H1 (cell line): Measurements from ENCODE around the gene ADCY2. TPM values are rescaled to one million over a fixed set of nuclear protein-coding genes. Genes with fewer than 3 reads are reported as not detected.

Experiments
- CTCF ChIA-PET: fragments of 300-600 bp; sonication (Branson Sonifier 250); formaldehyde crosslinking; loops from one replicate; lab custom pipeline; 2021; ENCODE audit not compliant: partially characterized antibody; lab: Charles Lee
- POLR2A ChIA-PET: fragments of 300-600 bp; sonication (Branson Sonifier 250); formaldehyde crosslinking; loops from one replicate; lab custom pipeline; 2021; ENCODE audit warnings: inconsistent platforms; ENCODE audit not compliant: partially characterized antibody; lab: Charles Lee
- DNase-seq, 2 experiments: peaks; one replicate each; pipeline versions ENCODE4 v3.0.0 to v3.0.0-alpha.2; 2010 to 2022; ENCODE audit warnings: low spot score in 2 of 2, low read depth in 1 of 2, mixed read lengths in 1 of 2
- FAIRE-seq: peaks from 2 replicates; lab custom pipeline; 2011; peaks lifted over from hg19 to GRCh38; lab: Jason Lieb, UNC
- H2AFZ ChIP-seq: 2 replicates; pipeline ENCODE4 v1.8.1; 2012; ENCODE audit warnings: low read length, inconsistent platforms
- H2AK5ac ChIP-seq: 2 replicates; pipeline ENCODE4 v1.6.1; 2013; ENCODE audit warnings: low read depth, low read length
- H2BK120ac ChIP-seq: replicated peaks from 2 replicates; pipeline ENCODE3; 2013; ENCODE audit warnings: low read depth, low read length, inconsistent platforms
- H2BK12ac ChIP-seq: 2 replicates; pipeline ENCODE4 v1.6.1; 2013; ENCODE audit warnings: low read depth, low read length
- H2BK15ac ChIP-seq: 2 replicates; pipeline ENCODE4 v1.6.1; 2013; ENCODE audit warnings: low read length
- H2BK20ac ChIP-seq: 2 replicates; pipeline ENCODE4 v1.6.1; 2013; ENCODE audit warnings: low read length
- H2BK5ac ChIP-seq: 2 replicates; pipeline ENCODE4 v1.6.1; 2013; ENCODE audit warnings: low read depth, low read length
- H3K14ac ChIP-seq: 2 replicates; pipeline ENCODE4 v1.6.1; 2013; ENCODE audit warnings: inconsistent platforms; ENCODE audit not compliant: insufficient read length
- H3K18ac ChIP-seq: 2 replicates; pipeline ENCODE4 v1.6.1; 2013; ENCODE audit warnings: low read length; ENCODE audit errors: extremely low read depth
- H3K23ac ChIP-seq: 2 replicates; pipeline ENCODE4 v1.6.1; 2013; ENCODE audit warnings: inconsistent platforms; ENCODE audit not compliant: insufficient read length
- H3K23me2 ChIP-seq: 2 replicates; pipeline ENCODE4 v1.6.1; 2013; ENCODE audit warnings: low read depth, low read length
- H3K27ac ChIP-seq: 2 replicates; pipeline ENCODE4 v1.6.1; 2011; ENCODE audit warnings: low read depth, low read length, inconsistent platforms
- H3K27me3 ChIP-seq, 4 experiments: replicated peaks in 1 of 4; 1 replicate in 1 of 4; 2 replicates in 3 of 4; pipeline versions ENCODE4 v1.6.1 to v1.8.1; 2011 to 2013; ENCODE audit warnings: low read length in 3 of 4, mild to moderate bottlenecking in 3 of 4, inconsistent platforms in 2 of 4, mixed read lengths in 2 of 4, moderate library complexity in 1 of 4; ENCODE audit not compliant: control insufficient read depth in 3 of 4, insufficient read depth in 3 of 4; ENCODE audit errors: extremely low read depth in 1 of 4
- H3K36me3 ChIP-seq, 4 experiments: 2 replicates each; pipeline versions ENCODE4 v1.6.1 to v1.8.1; 2011 to 2013; ENCODE audit warnings: mild to moderate bottlenecking in 4 of 4, low read length in 3 of 4, moderate library complexity in 2 of 4, control low read depth in 1 of 4, inconsistent platforms in 1 of 4; ENCODE audit not compliant: insufficient read depth in 4 of 4, control insufficient read depth in 2 of 4
- H3K4ac ChIP-seq: replicated peaks from 2 replicates; pipeline ENCODE3; 2013; ENCODE audit warnings: low read length, low read depth, mixed read lengths, inconsistent platforms; ENCODE audit not compliant: insufficient read length
- H3K4me1 ChIP-seq, 4 experiments: replicated peaks in 1 of 4; 1 replicate in 1 of 4; 2 replicates in 3 of 4; pipeline versions ENCODE4 v1.6.1 to v1.8.1; 2011 to 2013; ENCODE audit warnings: low read length in 3 of 4, inconsistent platforms in 2 of 4, mixed read lengths in 1 of 4; ENCODE audit not compliant: insufficient read depth in 4 of 4, control insufficient read depth in 3 of 4
- H3K4me2 ChIP-seq, 2 experiments: 2 replicates each; pipeline versions ENCODE4 v1.6.1 to v1.8.1; 2011 to 2013; ENCODE audit warnings: low read depth in 2 of 2, low read length in 2 of 2, control low read depth in 1 of 2, inconsistent platforms in 1 of 2, mild to moderate bottlenecking in 1 of 2; ENCODE audit not compliant: insufficient read depth in 1 of 2
- H3K4me3 ChIP-seq, 4 experiments: fragments of 200-600, 300-600 bp in 1 of 4; sonication (generic), shearing (Covaris generic), sonication (Bioruptor Twin) in 1 of 4; 2 replicates each; pipeline versions ENCODE4 v1.5.1 to v1.8.1; 2011 to 2016; ENCODE audit warnings: low read length in 4 of 4, low read depth in 3 of 4, control low read depth in 2 of 4, inconsistent platforms in 2 of 4, mild to moderate bottlenecking in 2 of 4, mixed read lengths in 1 of 4, moderate library complexity in 1 of 4; ENCODE audit not compliant: insufficient read depth in 2 of 4; ENCODE audit errors: extremely low read depth in 1 of 4
- H3K56ac ChIP-seq: replicated peaks from 2 replicates; pipeline ENCODE3; 2013; ENCODE audit warnings: low read depth, mild to moderate bottlenecking, mixed read lengths, low read length, inconsistent platforms; ENCODE audit not compliant: insufficient read length
- H3K79me1 ChIP-seq: 2 replicates; pipeline ENCODE4 v1.6.1; 2013; ENCODE audit warnings: low read depth, low read length, control low read depth
- H3K79me2 ChIP-seq, 2 experiments: 2 replicates each; pipeline versions ENCODE4 v1.6.1 to v1.8.1; 2012 to 2013; ENCODE audit warnings: low read length in 2 of 2, mild to moderate bottlenecking in 2 of 2, inconsistent platforms in 1 of 2; ENCODE audit not compliant: insufficient read depth in 2 of 2, control insufficient read depth in 1 of 2
- H3K9ac ChIP-seq, 4 experiments: replicated peaks in 1 of 4; 1 replicate in 1 of 4; 2 replicates in 3 of 4; pipeline versions ENCODE4 v1.6.1 to v1.8.1; 2011 to 2013; ENCODE audit warnings: low read depth in 3 of 4, low read length in 3 of 4, control low read depth in 2 of 4, mild to moderate bottlenecking in 2 of 4, moderate library complexity in 2 of 4, inconsistent platforms in 1 of 4; ENCODE audit errors: extremely low read depth in 1 of 4
- H3K9me3 ChIP-seq, 2 experiments: 2 replicates each; pipeline versions ENCODE4 v1.6.1 to v1.8.1; 2012 to 2013; ENCODE audit warnings: mild to moderate bottlenecking in 2 of 2, moderate library complexity in 2 of 2, control low read depth in 1 of 2, inconsistent platforms in 1 of 2, low read depth in 1 of 2, low read length in 1 of 2, mixed read lengths in 1 of 2; ENCODE audit not compliant: insufficient read depth in 2 of 2
- H4K20me1 ChIP-seq, 2 experiments: replicated peaks in 1 of 2; 2 replicates each; pipeline versions ENCODE3 to v1.8.1; 2011 to 2013; ENCODE audit warnings: inconsistent platforms in 2 of 2, low read length in 2 of 2, mild to moderate bottlenecking in 1 of 2; ENCODE audit not compliant: insufficient read depth in 2 of 2, control insufficient read depth in 1 of 2
- H4K5ac ChIP-seq: 2 replicates; pipeline ENCODE4 v1.6.1; 2013; ENCODE audit warnings: low read length, low read depth, mixed read lengths, inconsistent platforms; ENCODE audit not compliant: insufficient read length
- H4K8ac ChIP-seq: 2 replicates; pipeline ENCODE4 v1.8.0; 2013; ENCODE audit warnings: mild to moderate bottlenecking, moderate library complexity, low read length, inconsistent platforms; ENCODE audit not compliant: insufficient read depth; ENCODE audit errors: extremely low read depth
- H4K91ac ChIP-seq: replicated peaks from 2 replicates; pipeline ENCODE3; 2013; ENCODE audit warnings: low read length, mixed read lengths, inconsistent platforms; ENCODE audit not compliant: insufficient read length
- CBX8 ChIP-seq: fragments of 300-800, 300-1000 bp; sonication (generic); IDR thresholded peaks from 2 replicates; pipeline ENCODE4 v1.7.1; 2016; ENCODE audit warnings: low read depth, low read length, borderline replicate concordance
- CHD1 ChIP-seq: IDR thresholded peaks from 2 replicates; pipeline ENCODE4 v1.6.1; 2012; ENCODE audit warnings: low read depth, low read length, improper control_type of control experiment
- GTF2F1 ChIP-seq: IDR thresholded peaks from 2 replicates; pipeline ENCODE4 v1.6.1; 2012; ENCODE audit warnings: low read depth, low read length, improper control_type of control experiment, borderline replicate concordance
- KDM4A ChIP-seq: IDR thresholded peaks from one replicate; pipeline ENCODE4 v1.7.1; 2012; ENCODE audit warnings: low read depth, mild to moderate bottlenecking, moderate library complexity, low read length, inconsistent platforms; ENCODE audit not compliant: severe bottlenecking
- NANOG ChIP-seq: IDR thresholded peaks from 2 replicates; pipeline ENCODE4 v1.6.1; 2011; ENCODE audit warnings: low read length, low read depth, mild to moderate bottlenecking, inconsistent platforms; ENCODE audit not compliant: insufficient read depth, poor library complexity, severe bottlenecking
- NRF1 ChIP-seq: IDR thresholded peaks from 2 replicates; pipeline ENCODE4 v1.6.1; 2011; ENCODE audit warnings: mild to moderate bottlenecking, low read depth, low read length, improper control_type of control experiment
- RAD21 ChIP-seq, 2 experiments: IDR thresholded peaks in 1 of 2; conservative IDR thresholded peaks in 1 of 2; 2 replicates each; pipeline ENCODE4 v1.6.1; 2011; ENCODE audit warnings: low read depth in 2 of 2, low read length in 2 of 2, improper control_type of control experiment in 1 of 2, inconsistent platforms in 1 of 2, mild to moderate bottlenecking in 1 of 2, moderate library complexity in 1 of 2
- RBBP5 ChIP-seq: IDR thresholded peaks from 2 replicates; pipeline ENCODE4 v1.7.1; 2012; ENCODE audit warnings: low read depth, mild to moderate bottlenecking, inconsistent platforms, low read length, moderate library complexity, borderline replicate concordance
- WGBS, 2 experiments: shearing (Covaris generic) in 1 of 2; methylation state at CpG; one replicate each; pipeline versions ENCODE4 v1.1.6 to v1.1.7; 2013 to 2015; ENCODE audit warnings: low lambda C conversion rate in 2 of 2, mixed read lengths in 2 of 2, inconsistent platforms in 1 of 2, low coverage in 1 of 2, missing lambda C conversion rate in 1 of 2; ENCODE audit not compliant: insufficient replicate concordance in 2 of 2, insufficient coverage in 1 of 2, insufficient read length in 1 of 2; ENCODE audit errors: extremely low coverage in 1 of 2, missing lambda C conversion rate in 1 of 2; 5-methylcytosine and 5-hydroxymethylcytosine counted together
- polyA plus RNA-seq, 7 experiments: library from polyadenylated mRNA; depleted of rRNA in 3 of 7; stranded (reverse) in 5 of 7; unstranded in 2 of 7; fragments of >200 nt in 5 of 7; fragments of 200-250 nt in 2 of 7; gene quantifications; 1 replicate in 5 of 7; 2 replicates in 1 of 7; 4 replicates in 1 of 7; pipeline versions ENCODE4 v1.2.1 to v1.2.3, GENCODE V29; 2011 to 2013; ENCODE audit warnings: missing spikeins in 2 of 7, mixed read lengths in 2 of 7
- total RNA-seq: library from RNA; stranded (reverse); fragmentation: NEBNext Ultra II Directional; extraction: Animal tissue kit (Norgen Biotek cat#: 25700); gene quantifications from 2 replicates; pipeline ENCODE4 v1.2.1, GENCODE V29; 2021
- TF ChIP-seq, protein P1 (sequence below): IDR thresholded peaks from 2 replicates; pipeline ENCODE4 v1.6.1; 2011; ENCODE audit warnings: low read depth, mild to moderate bottlenecking, low read length; ENCODE audit not compliant: insufficient read depth
- TF ChIP-seq, protein P2 (sequence below): IDR thresholded peaks from 2 replicates; pipeline ENCODE4 v1.6.1; 2012; ENCODE audit warnings: low read length, inconsistent platforms

The ADCY2 gene
- total and polyA plus RNA-seq, 2 of the 8 experiments (the other 6 are each of a cell fraction or from before 2014, with no cell fraction given): 35.8 to 122 TPM

DNA sequence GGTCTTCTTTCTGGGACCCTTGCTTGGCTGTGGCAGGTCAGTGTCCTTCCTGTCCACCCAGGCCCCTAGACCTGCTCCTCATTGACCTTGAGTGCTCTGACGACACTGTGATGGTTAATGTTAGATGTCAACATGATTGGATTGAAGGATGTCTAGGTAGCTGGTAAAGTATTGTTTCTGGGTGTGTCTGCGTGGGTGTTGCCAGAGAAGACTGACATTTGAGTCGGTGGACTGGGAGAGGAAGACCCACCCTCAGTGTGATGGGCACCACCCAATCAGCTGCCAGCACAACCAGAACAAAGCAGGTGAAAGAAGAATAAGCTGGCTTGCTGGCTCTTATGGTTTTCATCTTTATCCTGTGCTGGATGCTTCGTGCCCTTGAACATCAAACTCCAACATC lies 380.5 kb downstream of the ADCY2 start:
- Histone ChIP-seq H4K8ac (no peak overlapping the region), H3K56ac (no peak overlapping the region), H3K4me2 (no peak overlapping the region), H3K14ac (no peak overlapping the region), H2BK5ac (no peak overlapping the region), H2BK20ac (no peak overlapping the region), H3K27me3 (no peaks in the 10 kb centered on the region), H2AFZ (no peak overlapping the region), H3K27ac (no peak overlapping the region), H3K79me2 (no peaks in the 10 kb centered on the region), H3K23ac (no peak overlapping the region), H2BK120ac (no peak overlapping the region), H4K20me1 (no peaks in the 10 kb centered on the region), H2BK12ac (no peak overlapping the region), H3K79me1 (0 out of 2 replicates have a peak, but pooled peaks cover 2% of the 10 kb centered on the region), H3K9me3 (no peaks in the 10 kb centered on the region), H3K4me3 (no peak overlapping the region), H3K9ac (no peak overlapping the region), H3K18ac (no peak overlapping the region), H3K4ac (no peak overlapping the region), H3K23me2 (no peaks in the 10 kb centered on the region), H2AK5ac (no peak overlapping the region), H3K36me3 (peaks cover 0 to 24% (median 0%) of the 10 kb centered on the region in 4 experiments; a peak in 2 of 8 replicates), H3K4me1 (no peaks in the 10 kb centered on the region), H4K91ac (no peak overlapping the region), H2BK15ac (no peak overlapping the region), H4K5ac (no peak overlapping the region)
- FAIRE-seq: no peak
- ChIA-PET CTCF (interaction anchor here (0.7 to 1.2 kb wide), 3 partner anchors 14 to 30 kb away, joined by 3 to 4 read pairs (median 3); no protein-coding TSS in a partner anchor), POLR2A (interaction anchor here (0.6 kb wide), 1 partner anchor 16 kb away, joined by 3 read pairs; no protein-coding TSS in a partner anchor)
- DNase-seq: no peak
- 92% methylated on average over 4 of the region's 4 CpGs; no CpG with 5 or more reads in 1 of the 2 experiments for WGBS, 2 experiments
- TF ChIP-seq CBX8: no peak
- TF ChIP-seq RBBP5: no peak
- no peak for TF ChIP-seq GTF2F1
- no peak for TF ChIP-seq KDM4A
- no peak for TF ChIP-seq CHD1
- TF ChIP-seq, protein P1, sequence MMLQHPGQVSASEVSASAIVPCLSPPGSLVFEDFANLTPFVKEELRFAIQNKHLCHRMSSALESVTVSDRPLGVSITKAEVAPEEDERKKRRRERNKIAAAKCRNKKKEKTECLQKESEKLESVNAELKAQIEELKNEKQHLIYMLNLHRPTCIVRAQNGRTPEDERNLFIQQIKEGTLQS: no peak
- no peak for TF ChIP-seq NANOG
- TF ChIP-seq NRF1: no peak
- no peak for TF ChIP-seq RAD21 (IDR thresholded peaks at IDR 0.05 in 1 of 2, conservative IDR thresholded peaks at IDR 0.05 in 1 of 2; ENCODE audit: low read depth in 2 of 2, low read length in 2 of 2)
- TF ChIP-seq, protein P2, sequence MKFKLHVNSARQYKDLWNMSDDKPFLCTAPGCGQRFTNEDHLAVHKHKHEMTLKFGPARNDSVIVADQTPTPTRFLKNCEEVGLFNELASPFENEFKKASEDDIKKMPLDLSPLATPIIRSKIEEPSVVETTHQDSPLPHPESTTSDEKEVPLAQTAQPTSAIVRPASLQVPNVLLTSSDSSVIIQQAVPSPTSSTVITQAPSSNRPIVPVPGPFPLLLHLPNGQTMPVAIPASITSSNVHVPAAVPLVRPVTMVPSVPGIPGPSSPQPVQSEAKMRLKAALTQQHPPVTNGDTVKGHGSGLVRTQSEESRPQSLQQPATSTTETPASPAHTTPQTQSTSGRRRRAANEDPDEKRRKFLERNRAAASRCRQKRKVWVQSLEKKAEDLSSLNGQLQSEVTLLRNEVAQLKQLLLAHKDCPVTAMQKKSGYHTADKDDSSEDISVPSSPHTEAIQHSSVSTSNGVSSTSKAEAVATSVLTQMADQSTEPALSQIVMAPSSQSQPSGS: no peak
